GM18499 (cell line): ENCODE measurements around the gene SEZ6L2.
"Not testable (repeated sequence)": the region's sequence is repeated elsewhere in the genome, so short reads cannot be mapped to it uniquely, and the experiment has no call there.

Source experiments
- ATAC-seq: cut with Tn5 transposase; IDR thresholded peaks from one replicate; pipeline ENCODE4 v1.9.1; 2021; ENCODE audit warnings: moderate number of reproducible peaks; ENCODE audit not compliant: insufficient read depth, unreplicated experiment

SEZ6L2 gene

DNA sequence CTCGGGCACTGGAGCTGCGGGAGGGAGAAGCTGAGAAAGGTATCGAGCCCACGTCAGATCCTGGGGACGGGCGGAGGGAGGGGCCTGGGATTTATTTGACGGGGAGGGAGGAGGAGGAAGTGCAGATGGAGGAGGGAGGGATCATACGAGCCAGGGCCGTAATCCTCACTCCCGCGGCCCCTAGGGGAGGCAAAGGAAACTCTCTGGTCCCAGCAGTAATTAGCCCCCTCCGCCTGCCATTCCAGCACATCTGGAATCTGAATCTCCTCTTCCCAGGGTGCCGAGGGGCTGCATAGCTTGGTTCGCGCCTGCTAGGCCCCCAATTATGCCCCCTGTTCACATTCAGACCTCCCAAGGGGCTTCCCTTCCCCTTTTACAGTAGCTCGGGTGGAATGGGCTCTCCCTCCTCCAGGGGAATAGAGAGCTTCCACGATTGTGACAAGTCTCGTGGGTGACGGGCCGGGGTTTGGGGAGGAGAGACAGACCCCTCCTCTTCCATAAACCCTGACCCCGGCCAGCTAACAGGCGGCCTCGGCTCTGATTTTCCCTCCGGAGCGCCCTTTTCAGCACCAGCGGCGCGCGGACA is at the start of gene SEZ6L2:
SEZ6L2 (minus strand) TSS at position 35 of the 586 bp plus-strand sequence. CDS start 531 bp downstream, outside the sequence.
- ATAC-seq: no peak

DNA sequence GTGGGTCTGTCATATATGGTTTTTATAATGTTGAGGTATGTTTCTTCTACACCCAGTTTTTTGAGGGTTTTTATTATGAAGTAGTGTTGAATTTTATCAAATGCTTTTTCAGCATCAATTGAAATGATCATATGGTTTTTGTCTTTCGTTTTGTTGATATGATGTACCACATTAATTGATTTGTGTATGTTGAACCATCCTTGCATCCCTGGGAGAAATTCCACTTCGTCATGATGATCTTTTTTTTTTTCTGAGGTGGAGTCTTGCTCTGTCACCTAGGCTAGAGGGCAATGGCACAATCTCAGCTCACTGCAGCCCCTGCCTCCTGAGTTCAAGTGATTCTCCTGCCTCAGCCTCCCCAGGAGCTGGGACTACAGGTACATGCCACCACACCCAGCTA is 48.5 kb upstream of the SEZ6L2 start:
- ATAC-seq: no peak

DNA sequence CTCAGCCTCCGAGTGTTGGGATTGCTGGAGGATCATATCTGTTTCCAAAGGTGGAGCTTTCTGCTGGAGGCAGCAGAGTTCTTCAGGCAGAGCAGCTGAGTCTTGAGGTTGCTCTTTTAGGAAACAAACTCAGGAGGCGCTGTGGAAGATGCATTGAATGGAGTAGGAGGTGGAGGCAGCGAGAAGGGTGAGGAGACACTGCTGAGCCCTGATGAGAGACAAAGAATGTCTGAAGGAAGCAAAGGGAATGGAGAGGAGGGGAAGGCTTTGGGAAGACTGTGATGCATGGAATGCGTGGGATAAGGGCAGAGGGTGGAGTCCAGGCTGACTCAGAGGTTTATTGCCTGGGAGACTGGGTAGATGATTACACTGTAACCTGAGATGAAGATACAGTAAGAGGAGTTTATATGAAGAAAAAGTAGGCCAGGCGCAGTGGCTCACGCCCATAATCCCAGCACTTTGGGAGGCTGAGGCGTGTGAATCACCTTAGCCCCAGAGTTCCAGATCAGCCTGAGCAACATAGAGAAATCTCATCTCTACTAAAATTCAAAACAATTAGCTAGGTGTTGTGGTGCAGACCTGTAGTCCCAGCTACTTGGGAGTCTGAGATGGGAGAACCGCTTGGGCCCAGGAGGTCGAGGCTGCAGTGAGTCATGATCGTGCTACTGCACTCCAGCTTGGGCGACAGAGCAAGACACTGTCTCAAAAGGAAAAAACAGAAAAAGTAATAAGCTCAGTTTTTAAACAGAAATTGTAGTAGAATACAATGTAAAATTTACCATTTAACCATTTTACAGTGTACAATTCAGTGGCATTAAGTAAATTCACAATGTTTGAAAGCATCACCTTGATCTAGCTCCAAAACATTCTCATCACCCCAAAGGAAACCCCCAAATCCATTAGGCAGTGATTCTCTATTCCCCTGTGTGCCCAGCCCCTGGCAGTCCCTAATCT is 44.8 kb upstream of the SEZ6L2 start:
- no peak for ATAC-seq

DNA sequence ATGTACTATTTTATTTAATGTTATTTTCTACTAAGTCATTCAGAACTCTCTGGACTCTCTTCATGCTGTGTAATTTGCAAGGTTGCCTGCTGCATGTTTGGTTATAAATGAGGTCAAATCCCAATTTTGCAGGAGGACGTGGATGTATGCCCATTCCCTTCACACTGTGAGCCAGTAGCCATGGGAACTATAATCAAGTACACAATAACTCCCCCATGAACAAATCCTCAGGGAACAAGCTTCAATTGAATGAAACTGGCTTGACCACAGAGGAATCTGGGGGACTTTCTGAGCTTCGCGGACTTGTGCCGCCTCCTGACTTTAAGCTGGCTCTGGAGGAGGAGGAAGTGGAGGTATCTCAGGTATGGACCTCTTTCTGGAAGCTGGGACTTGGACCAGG is 41.3 kb upstream of the SEZ6L2 start:
- ATAC-seq: no peak

DNA sequence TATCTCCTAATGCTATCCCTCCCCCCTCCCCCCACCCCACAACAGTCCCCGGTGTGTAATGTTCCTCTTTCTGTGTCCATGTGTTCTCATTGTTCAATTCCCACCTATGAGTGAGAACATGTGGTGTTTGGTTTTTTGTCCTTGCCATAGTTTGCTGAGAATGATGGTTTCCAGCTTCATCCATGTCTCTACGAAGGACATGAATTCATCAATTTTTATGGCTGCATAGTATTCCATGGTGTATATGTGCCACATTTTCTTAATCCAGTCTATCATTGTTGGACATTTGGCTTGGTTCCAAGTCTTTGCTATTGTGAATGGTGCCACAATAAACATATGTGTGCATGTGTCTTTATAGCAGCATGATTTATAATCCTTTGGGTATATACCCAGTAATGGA is 32.4 kb upstream of the SEZ6L2 start:
- not testable (repeated sequence) for ATAC-seq

DNA sequence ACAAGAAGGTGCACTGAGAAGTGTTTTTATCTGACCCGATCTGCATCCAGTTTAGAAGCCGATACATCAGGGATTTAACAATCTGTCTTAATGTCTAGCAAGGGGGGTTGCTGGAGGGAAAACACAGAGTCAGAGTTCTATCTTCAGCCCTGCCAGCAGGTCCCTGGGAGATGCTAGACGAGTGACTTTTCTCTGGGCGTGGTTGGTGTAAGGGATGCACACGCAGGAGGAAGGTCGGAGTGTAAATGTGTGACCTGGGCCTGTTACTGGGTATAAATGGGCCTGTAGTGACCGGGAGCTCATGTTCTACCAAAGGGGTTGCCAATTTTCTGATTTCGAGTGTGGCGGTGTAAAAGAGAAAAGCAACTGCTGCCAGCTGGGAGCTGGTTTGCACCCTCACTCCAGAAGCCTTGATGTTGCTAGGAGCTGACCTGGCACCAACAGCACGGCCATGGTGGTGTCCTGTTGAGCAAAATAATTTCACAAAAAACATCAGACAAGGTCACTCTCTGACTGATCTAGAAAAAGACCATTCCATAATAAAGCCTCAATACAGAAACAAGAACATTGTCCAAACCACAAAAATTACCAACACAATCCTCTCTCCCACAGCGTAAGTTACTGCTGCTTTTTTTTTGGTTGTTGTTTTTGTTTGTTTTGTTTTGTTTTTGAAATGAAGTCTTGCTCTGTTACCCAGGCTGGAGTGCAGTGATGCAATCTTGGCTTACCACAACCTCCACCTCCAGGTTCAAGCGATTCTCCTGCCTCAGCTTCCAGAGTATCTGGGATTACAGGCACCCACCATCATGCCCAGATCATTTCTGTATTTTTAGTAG is 27.9 kb upstream of the SEZ6L2 start:
- no peak for ATAC-seq

DNA sequence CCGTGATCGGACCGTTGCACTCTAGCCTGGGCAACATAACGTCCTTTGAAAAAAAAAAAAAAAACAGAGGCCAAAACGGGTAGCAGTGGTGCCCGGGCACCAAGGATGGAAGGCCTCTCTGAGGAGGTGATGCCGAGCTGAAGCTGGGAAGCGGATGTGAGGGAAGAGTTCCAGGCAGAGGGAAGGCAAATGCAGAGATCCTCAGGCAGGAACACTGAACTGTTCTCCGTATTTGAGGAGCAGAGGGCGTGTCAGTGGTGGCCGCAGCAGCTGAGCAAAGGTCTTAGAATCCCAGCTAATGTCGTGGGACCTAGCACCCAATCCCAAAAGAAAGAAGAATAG is 27.3 kb upstream of the SEZ6L2 start:
- ATAC-seq: no peak

DNA sequence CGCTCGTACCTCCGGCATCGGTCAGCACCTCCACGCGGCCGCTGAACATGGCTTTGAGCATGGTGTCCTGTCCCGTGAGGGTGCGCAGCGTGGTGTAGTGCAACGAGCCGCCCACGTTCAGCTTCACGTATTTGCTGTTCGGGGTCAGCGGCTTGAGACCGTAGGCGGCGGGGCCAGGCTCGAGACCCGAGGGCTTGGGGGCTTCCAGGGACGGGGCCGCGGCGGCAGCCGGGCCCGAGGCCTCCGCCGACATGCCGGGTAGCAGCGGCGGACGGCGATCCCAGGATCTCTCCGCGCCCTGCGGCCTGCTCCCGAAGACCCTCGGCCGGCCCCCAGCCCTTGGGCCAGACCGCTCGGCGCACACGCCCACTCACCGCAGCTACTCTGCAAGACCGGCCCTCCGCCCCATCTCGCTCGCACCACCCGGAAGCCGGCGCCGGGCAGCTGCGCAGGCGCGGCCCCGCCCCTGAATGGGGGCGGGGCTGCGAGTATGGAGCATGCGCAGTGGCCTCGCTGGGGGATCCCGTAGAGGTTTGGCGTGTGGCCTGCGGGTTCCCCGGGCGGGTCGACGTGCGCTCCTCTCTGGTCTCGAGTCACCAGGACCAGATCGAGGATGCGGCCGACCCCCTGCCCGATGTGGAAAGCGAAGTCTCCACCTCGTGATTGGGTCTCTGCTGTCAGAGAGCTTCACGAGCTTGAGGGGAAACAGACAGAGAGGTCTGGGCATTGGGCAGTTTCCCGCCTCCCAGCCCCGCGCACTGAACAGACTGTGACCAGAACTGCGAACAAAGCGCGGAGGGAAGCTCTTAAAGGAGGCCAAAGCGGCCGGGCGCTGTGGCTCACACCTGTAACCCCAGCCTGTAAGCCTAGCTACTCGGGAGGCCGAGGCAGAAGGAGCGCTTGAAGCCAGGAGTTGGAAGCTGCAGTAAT is 26.7 kb upstream of the SEZ6L2 start, which contains the start of gene KCTD13:
KCTD13 (minus strand) TSS at position 446 of the 930 bp plus-strand sequence; CDS start at position 253, 193 bp downstream.
- ATAC-seq: peak; percentile 54

DNA sequence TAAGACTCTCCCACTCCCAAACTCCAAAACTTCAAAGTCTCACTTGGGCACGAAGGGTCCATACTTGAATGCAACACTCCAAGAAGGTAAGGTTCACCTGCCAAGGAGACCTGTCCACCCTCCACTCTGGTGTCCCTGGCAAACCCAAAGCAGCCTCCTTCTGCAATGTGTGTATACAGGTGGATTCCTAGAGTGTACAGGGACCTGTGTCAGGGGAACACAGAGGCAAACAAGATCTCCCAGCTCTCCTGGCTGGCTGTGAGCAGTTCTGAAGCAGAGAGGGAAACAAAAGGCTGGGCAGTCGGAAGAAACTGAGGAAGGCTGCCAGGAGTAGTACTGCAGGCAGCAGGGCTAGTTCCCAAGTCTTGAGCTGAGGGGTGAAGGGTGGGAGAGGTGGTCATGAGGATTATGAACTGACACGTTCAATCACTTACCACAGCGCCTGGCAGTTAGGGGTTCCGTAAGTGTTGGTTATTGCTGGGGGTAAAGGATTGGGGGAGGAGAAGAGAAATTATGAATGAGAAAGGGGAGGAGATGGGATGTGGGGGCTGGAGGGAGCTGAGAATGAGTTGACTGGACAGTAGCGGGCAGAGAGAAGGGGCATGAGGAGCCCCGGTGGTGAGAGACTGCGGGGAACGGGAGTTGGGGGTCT is 25.9 kb upstream of the SEZ6L2 start:
- ATAC-seq: no peak

DNA sequence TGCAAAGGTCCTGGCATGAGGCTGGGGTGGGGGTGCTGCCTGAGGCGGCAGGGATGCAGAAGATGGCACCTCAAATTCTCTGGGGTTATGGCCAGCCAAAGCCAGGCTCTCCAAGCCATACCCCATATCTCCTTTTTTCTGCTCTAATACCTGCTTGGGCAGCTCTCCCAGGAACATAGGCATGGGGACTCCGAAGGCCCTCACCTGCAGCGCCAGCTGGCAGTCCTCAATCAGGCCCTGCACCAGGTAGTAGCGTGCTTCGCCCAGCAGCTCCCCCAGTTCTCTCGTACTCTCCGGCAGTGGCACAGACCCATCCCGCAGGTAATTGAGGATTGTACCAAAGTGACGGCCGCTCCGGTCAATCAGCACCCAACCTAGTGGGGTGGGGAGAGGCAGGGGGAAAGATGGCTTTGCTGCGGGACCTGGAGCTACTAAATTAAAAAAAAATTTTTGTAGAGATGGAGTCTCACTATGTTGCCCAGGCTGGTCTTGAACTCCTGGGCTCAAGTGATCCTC is 23.7 kb upstream of the SEZ6L2 start:
- ATAC-seq: no peak

DNA sequence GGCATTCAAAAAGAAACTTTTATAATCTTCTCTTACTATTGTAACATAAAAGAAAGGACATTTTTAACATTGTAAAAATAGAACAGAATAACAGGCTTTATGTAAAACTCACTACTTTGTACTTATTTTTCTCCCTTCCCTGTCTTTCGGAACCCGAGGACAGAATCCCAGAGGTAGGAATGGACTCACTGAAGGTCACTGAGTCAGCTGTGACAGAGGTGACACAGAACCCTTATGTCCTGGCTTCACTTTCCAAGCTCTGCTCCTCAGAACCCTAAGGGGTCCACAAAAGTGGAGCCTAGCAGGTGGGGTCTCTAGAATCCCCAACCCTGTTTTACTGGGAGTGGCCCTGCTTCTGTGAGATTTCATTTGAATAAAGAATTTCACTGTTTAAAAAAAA is 23.0 kb upstream of the SEZ6L2 start:
- no peak for ATAC-seq

DNA sequence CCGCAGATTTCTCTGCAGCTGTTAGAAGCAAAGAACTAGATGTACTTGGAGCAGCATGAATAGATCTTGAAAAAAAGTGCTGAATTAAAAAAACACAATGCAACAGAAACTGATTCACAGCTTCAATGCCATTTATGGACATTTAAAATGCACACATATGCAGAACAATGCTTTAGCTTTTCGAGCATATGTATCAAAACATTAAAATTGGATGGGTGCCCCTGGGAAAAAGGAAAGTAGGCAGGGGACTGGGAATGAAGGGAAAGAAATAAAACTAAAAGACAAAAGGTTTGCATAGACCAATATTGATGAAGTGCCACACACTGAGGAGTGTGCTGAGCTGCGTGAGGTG is 21.7 kb upstream of the SEZ6L2 start:
- ATAC-seq: no peak

DNA sequence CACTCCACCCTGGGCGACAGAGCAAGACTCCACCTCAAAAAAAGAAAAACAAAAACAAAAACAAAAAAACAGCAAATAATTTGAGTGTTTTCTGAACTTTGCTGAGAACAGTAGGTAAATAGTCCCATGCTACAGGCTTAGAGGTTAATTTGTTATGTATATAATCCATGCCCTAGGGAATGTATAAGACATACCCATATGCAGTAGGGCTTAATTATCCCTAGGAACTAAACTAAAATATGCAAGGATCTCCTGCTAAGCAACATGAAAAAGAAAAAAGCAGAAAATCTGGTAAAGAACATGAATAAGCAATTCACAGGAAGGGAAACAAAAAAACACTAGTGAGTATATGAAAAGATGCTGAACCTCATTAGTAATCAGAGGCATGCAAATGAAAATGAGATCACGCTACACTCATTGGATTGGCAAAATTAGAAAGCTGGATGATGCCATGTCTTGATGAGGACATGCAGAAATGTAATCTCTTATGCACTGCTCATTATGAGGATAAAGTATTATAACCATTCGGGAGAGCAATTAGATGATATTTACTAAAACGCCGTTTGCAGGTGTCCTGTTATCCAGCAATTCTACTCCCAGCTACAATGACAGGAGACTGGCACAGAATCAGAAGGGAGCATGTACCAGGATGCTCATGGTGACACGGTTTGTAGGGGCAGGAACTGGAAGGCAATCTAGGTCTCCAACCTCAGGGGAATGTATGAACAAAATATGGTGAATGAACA is 21.1 kb upstream of the SEZ6L2 start:
- no peak for ATAC-seq

DNA sequence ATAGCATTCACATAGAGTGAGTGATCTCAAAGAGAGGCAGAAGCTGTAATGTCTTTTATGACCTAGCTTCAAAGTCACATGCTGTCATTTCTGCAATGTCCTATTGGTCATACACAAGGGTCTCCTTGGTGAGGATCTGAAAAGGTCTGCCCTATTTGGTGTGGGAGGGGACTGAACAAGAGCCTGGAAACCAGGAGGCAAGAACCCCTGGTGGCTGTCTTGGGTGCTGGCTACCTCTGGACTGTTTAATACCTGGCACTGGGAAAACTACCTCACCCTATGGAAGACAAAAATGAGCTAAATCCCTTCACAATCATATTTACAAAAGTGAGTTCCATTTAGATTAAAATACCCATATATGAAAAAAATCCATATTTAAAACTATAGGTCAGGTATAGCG is 17.6 kb upstream of the SEZ6L2 start:
- ATAC-seq: no peak

DNA sequence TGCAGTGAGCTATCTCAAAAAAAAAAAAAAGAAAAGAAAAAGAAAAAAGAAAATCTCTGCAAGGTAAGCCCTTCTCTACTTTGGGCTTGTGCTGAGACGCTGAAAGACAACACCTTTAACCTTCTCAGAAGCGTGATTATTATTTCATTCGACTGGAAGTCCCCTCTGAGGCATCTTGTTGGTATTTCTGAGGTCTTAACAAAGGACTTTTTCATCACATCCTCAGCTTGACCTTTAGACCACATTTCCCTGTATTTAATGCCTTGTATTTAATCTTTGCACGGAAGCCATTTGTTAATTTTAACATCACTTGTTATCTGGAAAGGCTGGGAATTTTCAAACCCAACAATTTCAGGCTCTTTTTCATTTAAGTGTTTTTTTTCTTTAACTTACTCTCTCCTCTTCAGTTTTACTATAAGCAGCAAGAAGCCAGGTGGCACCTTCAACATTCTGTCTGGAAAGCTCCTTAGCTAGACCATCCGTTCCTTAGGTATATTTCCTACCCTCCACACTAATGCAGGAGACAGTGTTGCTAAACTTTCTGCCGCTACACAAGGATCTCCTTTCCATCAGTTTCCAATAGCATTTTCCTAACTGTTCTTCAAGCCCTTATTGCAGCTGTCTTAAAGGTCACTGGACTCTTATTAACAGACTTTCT is 16.4 kb upstream of the SEZ6L2 start:
- no peak for ATAC-seq

DNA sequence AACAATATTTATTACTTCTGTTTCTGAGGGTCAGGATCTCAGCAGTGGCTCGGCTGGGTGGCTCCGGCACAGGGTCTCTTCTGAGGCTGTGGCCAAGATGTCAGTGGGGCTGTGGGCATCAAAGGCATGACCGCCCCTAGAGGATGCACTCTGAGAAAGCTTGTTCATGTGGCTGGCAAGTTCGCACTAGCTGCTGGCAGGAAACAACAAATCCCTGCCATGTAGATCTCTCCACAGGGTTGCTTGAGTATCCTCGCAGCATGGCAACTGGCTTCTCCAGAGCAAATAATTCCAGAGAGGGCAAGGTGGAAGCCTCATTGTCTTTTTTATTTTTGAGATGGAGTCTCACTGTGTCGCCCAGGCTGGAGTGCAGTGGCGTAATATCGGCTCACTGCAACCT is 14.2 kb upstream of the SEZ6L2 start:
- ATAC-seq: no peak

DNA sequence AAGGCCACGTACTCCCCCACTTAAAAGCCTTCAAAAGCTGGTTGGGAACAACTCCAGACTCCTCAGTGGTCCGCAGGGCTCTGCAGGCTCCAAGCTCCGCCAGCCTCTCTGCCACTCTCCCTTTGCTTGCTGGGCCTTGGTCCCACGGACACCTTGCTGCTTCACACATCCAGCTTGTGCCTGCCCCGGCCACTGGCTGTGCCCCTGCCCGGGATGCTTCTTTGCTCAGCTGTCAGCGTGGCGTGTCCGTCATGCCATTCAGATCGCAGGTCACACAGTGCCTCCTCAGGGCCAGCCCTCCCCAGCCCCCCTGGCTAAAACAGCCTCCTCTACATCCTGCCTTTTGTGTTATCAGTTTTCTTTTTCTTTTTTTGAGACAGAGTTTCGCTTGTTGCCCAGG is 12.7 kb upstream of the SEZ6L2 start:
- ATAC-seq: no peak

DNA sequence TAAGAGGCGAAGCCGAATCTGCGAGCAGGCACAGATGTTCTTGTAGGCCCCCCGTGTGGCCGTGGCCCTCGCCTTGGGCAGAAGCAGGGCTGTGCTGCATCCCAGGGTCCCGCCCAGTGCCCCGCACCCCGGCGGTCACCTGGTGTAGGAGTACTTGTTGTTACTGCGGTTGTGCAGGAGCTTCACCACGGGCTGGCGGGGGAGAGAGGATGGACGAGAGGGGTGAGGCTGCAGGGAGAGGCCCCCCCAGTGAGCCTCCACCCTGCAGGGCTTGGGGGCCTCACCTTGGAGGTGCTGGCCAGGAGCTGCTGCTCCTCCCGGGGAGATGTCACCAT is 12.3 kb upstream of the SEZ6L2 start:
- no peak for ATAC-seq
